Posterior cingulate gyrus (tissue), 11 donors: ENCODE measurements around the gene FBXW7.

Source experiments
- DNase-seq, 10 donors: peaks; one replicate each; pipeline versions ENCODE4 v3.0.0 to v3.0.0-alpha.2; 2020 to 2021; ENCODE audit warnings: mixed read lengths in 3 of 10
- intact Hi-C: fragments of 100-400 bp; cut with DNase I; formaldehyde crosslinking; loops from one replicate; pipeline ENCODE4 v1.15.1; 2023

The FBXW7 gene

GRCh38 chr4:152306541-152306940, 229.4 kb downstream of the FBXW7 start:
- intact Hi-C loops = no loop called here
- no peak for DNase-seq

GRCh38 chr4:152304220-152304619, 231.7 kb downstream of the FBXW7 start:
- DNase-seq = no peak
- intact Hi-C loops = no loop called here

- intact Hi-C loops = no loop called here
- DNase-seq = no peak
Measured at GRCh38 chr4:152301381-152301780, 234.5 kb downstream of the FBXW7 start.

- intact Hi-C loops = no loop called here
- DNase-seq = no peak
Measured at GRCh38 chr4:152299553-152299952, 236.3 kb downstream of the FBXW7 start.

- intact Hi-C loops = no loop called here
- no peak for DNase-seq
Measured at GRCh38 chr4:152296386-152296785, 239.5 kb downstream of the FBXW7 start.

GRCh38 chr4:152294765-152295164, 241.1 kb downstream of the FBXW7 start:
- peak in 1 of 10 donors; percentile 34 for DNase-seq
- intact Hi-C loops = no loop called here

- intact Hi-C loops = no loop called here
- DNase-seq = no peak
Measured at GRCh38 chr4:152294331-152294730, 241.6 kb downstream of the FBXW7 start.

GRCh38 chr4:152293527-152293926, 242.4 kb downstream of the FBXW7 start:
- intact Hi-C loops = no loop called here
- no peak for DNase-seq

GRCh38 chr4:152290366-152290921, 245.4 kb downstream of the FBXW7 start:
- intact Hi-C loops = no loop called here
- DNase-seq = no peak

GRCh38 chr4:152289941-152290340, 246.0 kb downstream of the FBXW7 start:
- peak in 1 of 10 donors; percentile 49 for DNase-seq
- intact Hi-C loops = no loop called here

- intact Hi-C loops = no loop called here
- DNase-seq = no peak
Measured at GRCh38 chr4:152289541-152289940, 246.4 kb downstream of the FBXW7 start.

- intact Hi-C loops = no loop called here
- no peak for DNase-seq
Measured at GRCh38 chr4:152283801-152284470, 252.0 kb downstream of the FBXW7 start.

- DNase-seq = no peak
- intact Hi-C loops = no loop called here
Measured at GRCh38 chr4:152281822-152282221, 254.1 kb downstream of the FBXW7 start.

- no peak for DNase-seq
- intact Hi-C loops = no loop called here
Measured at GRCh38 chr4:152281211-152281610, 254.7 kb downstream of the FBXW7 start.

- intact Hi-C loops = no loop called here
- no peak for DNase-seq
Measured at GRCh38 chr4:152279234-152279566, 256.7 kb downstream of the FBXW7 start.

- intact Hi-C loops = no loop called here
- peak in 8 of 10 donors; percentile 41 to 93 (median 67) for DNase-seq
Measured at GRCh38 chr4:152278505-152279233, 257.2 kb downstream of the FBXW7 start.

GRCh38 chr4:152278172-152278504, 257.8 kb downstream of the FBXW7 start:
- DNase-seq = no peak
- intact Hi-C loops = no loop called here

- DNase-seq = no peak
- intact Hi-C loops = no loop called here
Measured at GRCh38 chr4:152277333-152277732, 258.6 kb downstream of the FBXW7 start.

GRCh38 chr4:152273343-152273742, 262.5 kb downstream of the FBXW7 start:
- intact Hi-C loops = no loop called here
- DNase-seq = no peak
